HepG2 (cell line): ENCODE measurements around the gene MYO3B. TPM values are rescaled to one million over a fixed set of nuclear protein-coding genes. Genes with fewer than 3 reads are reported as not detected.
A peak's percentile ranks its signal among the peaks of the same experiment; 100 is the strongest.

Source experiments
- ATRX ChIP-seq: sonication (generic); formaldehyde crosslinking; IDR thresholded peaks from 2 replicates; pipeline ENCODE4 v1.4.0; 2020; ENCODE audit warnings: missing genetic modification reagents, borderline replicate concordance
- BCL3 ChIP-seq: sonication (generic); formaldehyde crosslinking; IDR thresholded peaks from 2 replicates; pipeline ENCODE4 v1.5.1; 2020; ENCODE audit warnings: mild to moderate bottlenecking, missing genetic modification reagents, moderate library complexity
- CBFB ChIP-seq: sonication (generic); formaldehyde crosslinking; IDR thresholded peaks from 2 replicates; pipeline ENCODE4 v1.4.0; 2020; ENCODE audit warnings: missing genetic modification reagents
- ELF3 ChIP-seq: IDR thresholded peaks from 2 replicates; pipeline ENCODE4 v1.6.1; 2016; ENCODE audit warnings: missing genetic modification reagents, missing compliant biosample characterization
- ESRRA ChIP-seq: sonication (generic); formaldehyde crosslinking; IDR thresholded peaks from 2 replicates; pipeline ENCODE4 v1.5.1; 2020; ENCODE audit warnings: mild to moderate bottlenecking, low read depth, missing genetic modification reagents
- FOXP4 ChIP-seq: sonication (generic); formaldehyde crosslinking; IDR thresholded peaks from 2 replicates; pipeline ENCODE4 v1.4.0; 2020; ENCODE audit warnings: missing genetic modification reagents
- HIVEP1 ChIP-seq: sonication (generic); formaldehyde crosslinking; IDR thresholded peaks from 2 replicates; pipeline ENCODE4 v1.4.0; 2020; ENCODE audit warnings: mild to moderate bottlenecking, missing genetic modification reagents
- KLF12 ChIP-seq: sonication (generic); formaldehyde crosslinking; IDR thresholded peaks from 2 replicates; pipeline ENCODE4 v1.4.0; 2020; ENCODE audit warnings: missing genetic modification reagents, borderline replicate concordance
- ZBTB2 ChIP-seq: sonication (generic); formaldehyde crosslinking; IDR thresholded peaks from 2 replicates; pipeline ENCODE4 v1.8.0; 2022; ENCODE audit warnings: low read depth, missing genetic modification reagents
- ZBTB4 ChIP-seq: sonication (generic); formaldehyde crosslinking; IDR thresholded peaks from 2 replicates; pipeline ENCODE4 v1.4.0; 2020; ENCODE audit warnings: missing genetic modification reagents, mild to moderate bottlenecking, borderline replicate concordance
- polyA plus RNA-seq, 8 experiments: library from polyadenylated mRNA; depleted of rRNA in 3 of 8; stranded (reverse) in 7 of 8; unstranded in 1 of 8; fragments of >200 nt; fragmentation: Illumina TruSeq in 4 of 8; extraction: Trizol in 4 of 8; gene quantifications; 2 replicates each; pipeline versions ENCODE4 v1.2.1 to v1.2.3, GENCODE V29; 2011 to 2016; ENCODE audit warnings: low read depth in 4 of 8, missing spikeins in 1 of 8, mixed read lengths in 1 of 8; ENCODE audit not compliant: insufficient read depth in 1 of 8
- total RNA-seq, 5 experiments: library from RNA; depleted of rRNA; stranded (reverse); fragments of >200 nt; fragmentation: Illumina TruSeq; extraction: Trizol; gene quantifications; 2 replicates each; pipeline ENCODE4 v1.2.3, GENCODE V29; 2016; ENCODE audit warnings: low read depth in 1 of 5
- TF ChIP-seq, protein P1 (sequence below): sonication (generic); formaldehyde crosslinking; IDR thresholded peaks from 2 replicates; pipeline ENCODE4 v1.5.1; 2020; ENCODE audit warnings: mild to moderate bottlenecking, missing genetic modification reagents, moderate library complexity
- TF ChIP-seq, protein P2 (sequence below): sonication (generic); formaldehyde crosslinking; IDR thresholded peaks from 2 replicates; pipeline ENCODE4 v1.4.0; 2020; ENCODE audit warnings: missing genetic modification reagents

MYO3B gene
- total and polyA plus RNA-seq, 2 of the 13 experiments (the other 11 are each of a cell fraction or from before 2014, with no cell fraction given) = 0.01 TPM; not detected in 1

DNA sequence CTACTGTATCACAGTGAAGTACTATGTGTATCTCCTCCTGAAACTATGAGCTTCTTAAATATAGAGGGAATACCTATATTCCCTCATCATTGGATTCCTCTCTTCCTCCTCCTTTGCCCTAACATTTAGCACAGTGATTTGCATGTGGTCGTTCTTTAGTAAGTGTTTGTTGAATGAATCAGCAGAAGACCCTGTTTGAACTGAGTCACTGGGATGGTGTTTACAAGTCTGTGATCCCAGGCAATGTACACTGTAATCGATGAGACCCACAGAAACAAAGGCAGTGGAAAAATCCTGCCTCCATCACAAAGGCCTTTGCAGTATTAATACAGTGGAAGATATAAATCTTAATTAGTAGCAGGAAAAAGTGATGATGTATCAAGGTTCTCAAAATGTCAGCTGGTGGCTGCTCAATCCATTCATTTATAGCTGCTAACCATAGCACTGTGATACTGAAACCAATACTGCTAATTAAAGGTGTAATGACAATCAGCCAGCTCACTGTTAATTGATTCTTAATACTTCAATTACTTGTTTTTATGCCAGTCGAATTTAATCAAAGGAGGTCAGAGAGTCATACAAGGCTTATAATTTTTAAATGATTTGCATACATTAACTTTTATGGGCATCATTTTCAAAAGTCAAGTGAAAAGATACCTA is 20.8 kb upstream of the MYO3B start (continued):
- TF ChIP-seq FOXP4 (CRISPR knock-in tag) (peak; percentile 42; the same call in 1 of the 2 replicates), ZBTB2 (no peak), KLF12 (CRISPR knock-in tag) (no peak), HIVEP1 (CRISPR knock-in tag) (no peak), ESRRA (CRISPR knock-in tag) (no peak), ZBTB4 (no peak), BCL3 (CRISPR knock-in tag) (no peak), CBFB (CRISPR knock-in tag) (no peak), ELF3 (CRISPR knock-in tag) (peak; percentile 83), ATRX (CRISPR knock-in tag) (no peak)
- TF ChIP-seq, protein P1, sequence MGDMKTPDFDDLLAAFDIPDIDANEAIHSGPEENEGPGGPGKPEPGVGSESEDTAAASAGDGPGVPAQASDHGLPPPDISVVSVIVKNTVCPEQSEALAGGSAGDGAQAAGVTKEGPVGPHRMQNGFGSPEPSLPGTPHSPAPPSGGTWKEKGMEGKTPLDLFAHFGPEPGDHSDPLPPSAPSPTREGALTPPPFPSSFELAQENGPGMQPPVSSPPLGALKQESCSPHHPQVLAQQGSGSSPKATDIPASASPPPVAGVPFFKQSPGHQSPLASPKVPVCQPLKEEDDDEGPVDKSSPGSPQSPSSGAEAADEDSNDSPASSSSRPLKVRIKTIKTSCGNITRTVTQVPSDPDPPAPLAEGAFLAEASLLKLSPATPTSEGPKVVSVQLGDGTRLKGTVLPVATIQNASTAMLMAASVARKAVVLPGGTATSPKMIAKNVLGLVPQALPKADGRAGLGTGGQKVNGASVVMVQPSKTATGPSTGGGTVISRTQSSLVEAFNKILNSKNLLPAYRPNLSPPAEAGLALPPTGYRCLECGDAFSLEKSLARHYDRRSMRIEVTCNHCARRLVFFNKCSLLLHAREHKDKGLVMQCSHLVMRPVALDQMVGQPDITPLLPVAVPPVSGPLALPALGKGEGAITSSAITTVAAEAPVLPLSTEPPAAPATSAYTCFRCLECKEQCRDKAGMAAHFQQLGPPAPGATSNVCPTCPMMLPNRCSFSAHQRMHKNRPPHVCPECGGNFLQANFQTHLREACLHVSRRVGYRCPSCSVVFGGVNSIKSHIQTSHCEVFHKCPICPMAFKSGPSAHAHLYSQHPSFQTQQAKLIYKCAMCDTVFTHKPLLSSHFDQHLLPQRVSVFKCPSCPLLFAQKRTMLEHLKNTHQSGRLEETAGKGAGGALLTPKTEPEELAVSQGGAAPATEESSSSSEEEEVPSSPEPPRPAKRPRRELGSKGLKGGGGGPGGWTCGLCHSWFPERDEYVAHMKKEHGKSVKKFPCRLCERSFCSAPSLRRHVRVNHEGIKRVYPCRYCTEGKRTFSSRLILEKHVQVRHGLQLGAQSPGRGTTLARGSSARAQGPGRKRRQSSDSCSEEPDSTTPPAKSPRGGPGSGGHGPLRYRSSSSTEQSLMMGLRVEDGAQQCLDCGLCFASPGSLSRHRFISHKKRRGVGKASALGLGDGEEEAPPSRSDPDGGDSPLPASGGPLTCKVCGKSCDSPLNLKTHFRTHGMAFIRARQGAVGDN (CRISPR knock-in tag) = no peak
- TF ChIP-seq, protein P2, sequence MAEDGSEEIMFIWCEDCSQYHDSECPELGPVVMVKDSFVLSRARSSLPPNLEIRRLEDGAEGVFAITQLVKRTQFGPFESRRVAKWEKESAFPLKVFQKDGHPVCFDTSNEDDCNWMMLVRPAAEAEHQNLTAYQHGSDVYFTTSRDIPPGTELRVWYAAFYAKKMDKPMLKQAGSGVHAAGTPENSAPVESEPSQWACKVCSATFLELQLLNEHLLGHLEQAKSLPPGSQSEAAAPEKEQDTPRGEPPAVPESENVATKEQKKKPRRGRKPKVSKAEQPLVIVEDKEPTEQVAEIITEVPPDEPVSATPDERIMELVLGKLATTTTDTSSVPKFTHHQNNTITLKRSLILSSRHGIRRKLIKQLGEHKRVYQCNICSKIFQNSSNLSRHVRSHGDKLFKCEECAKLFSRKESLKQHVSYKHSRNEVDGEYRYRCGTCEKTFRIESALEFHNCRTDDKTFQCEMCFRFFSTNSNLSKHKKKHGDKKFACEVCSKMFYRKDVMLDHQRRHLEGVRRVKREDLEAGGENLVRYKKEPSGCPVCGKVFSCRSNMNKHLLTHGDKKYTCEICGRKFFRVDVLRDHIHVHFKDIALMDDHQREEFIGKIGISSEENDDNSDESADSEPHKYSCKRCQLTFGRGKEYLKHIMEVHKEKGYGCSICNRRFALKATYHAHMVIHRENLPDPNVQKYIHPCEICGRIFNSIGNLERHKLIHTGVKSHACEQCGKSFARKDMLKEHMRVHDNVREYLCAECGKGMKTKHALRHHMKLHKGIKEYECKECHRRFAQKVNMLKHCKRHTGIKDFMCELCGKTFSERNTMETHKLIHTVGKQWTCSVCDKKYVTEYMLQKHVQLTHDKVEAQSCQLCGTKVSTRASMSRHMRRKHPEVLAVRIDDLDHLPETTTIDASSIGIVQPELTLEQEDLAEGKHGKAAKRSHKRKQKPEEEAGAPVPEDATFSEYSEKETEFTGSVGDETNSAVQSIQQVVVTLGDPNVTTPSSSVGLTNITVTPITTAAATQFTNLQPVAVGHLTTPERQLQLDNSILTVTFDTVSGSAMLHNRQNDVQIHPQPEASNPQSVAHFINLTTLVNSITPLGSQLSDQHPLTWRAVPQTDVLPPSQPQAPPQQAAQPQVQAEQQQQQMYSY = no peak
